ENCODE measurements around the gene RSRC1. TPM values are rescaled to one million over a fixed set of nuclear protein-coding genes. Genes with fewer than 3 reads are reported as not detected.

Gene RSRC1
- total RNA-seq, 1 experiment from 2014 or later, result 37.9 TPM

- Histone ChIP-seq H3K23me2 (ENCODE audit: insufficient read length, low read depth, low read length, poor library complexity, severe bottlenecking) (no peaks in the 10 kb centered on the region), H4K5ac (ENCODE audit: insufficient read length, low read depth, low read length) (no peak overlapping the region), H4K91ac (ENCODE audit: insufficient read length, low read depth, low read length) (no peak overlapping the region), H3K9ac (ENCODE audit: extremely low read depth, insufficient read length, low read length) (no peak overlapping the region), H2BK120ac (ENCODE audit: low read depth, low read length, poor library complexity, severe bottlenecking) (no peak overlapping the region), H3K23ac (ENCODE audit: insufficient read length, low read depth, low read length) (no peak overlapping the region), H2AK5ac (ENCODE audit: insufficient read length, low read length) (no peak overlapping the region), H3K79me1 (ENCODE audit: insufficient read depth, low read depth, low read length, poor library complexity, severe bottlenecking) (no peaks in the 10 kb centered on the region), H3K4me2 (ENCODE audit: insufficient read depth, insufficient read length, low read length) (no peak overlapping the region), H2AFZ (ENCODE audit: low read length) (no peak overlapping the region), H2BK15ac (ENCODE audit: low read depth, low read length) (no peak overlapping the region), H3K27me3 (ENCODE audit: insufficient read depth, low read length) (no peaks in the 10 kb centered on the region), H3K4me1 (ENCODE audit: insufficient read depth, low read length) (no peaks in the 10 kb centered on the region), H4K20me1 (ENCODE audit: control insufficient read depth, insufficient read depth, insufficient read length) (no peaks in the 10 kb centered on the region), H3K9me3 (ENCODE audit: control insufficient read depth, low read depth, low read length) (no peaks in the 10 kb centered on the region), H3K56ac (ENCODE audit: insufficient read length, low read depth, low read length) (no peak overlapping the region), H3T11ph (ENCODE audit: low read length) (no peak overlapping the region), H4K8ac (replicated peaks; ENCODE audit: insufficient read length, low read depth, low read length) (no peak overlapping the region), H2BK5ac (ENCODE audit: insufficient read length, low read length) (no peak overlapping the region), H3K18ac (ENCODE audit: insufficient read length, low read depth, low read length) (no peak overlapping the region), H2BK12ac (ENCODE audit: insufficient read length, low read depth, low read length) (no peak overlapping the region), H2BK20ac (ENCODE audit: low read depth, low read length, poor library complexity, severe bottlenecking) (no peak overlapping the region), H3K79me2 (ENCODE audit: insufficient read depth, low read length) (no peaks in the 10 kb centered on the region), H3K27ac (ENCODE audit: insufficient read length, low read depth, low read length) (no peak overlapping the region), H3K14ac (ENCODE audit: insufficient read depth, low read length) (no peak overlapping the region; the same call in 1 of the 2 replicates), H3K4ac (ENCODE audit: low read depth, low read length) (no peak overlapping the region)
- Mint-ChIP-seq H3K27me3 (ENCODE audit: low read depth) (no peaks in the 10 kb centered on the region), H3K4me1 (no peaks in the 10 kb centered on the region), H3K36me3 (ENCODE audit: insufficient read depth in 1 of 3, low read depth in 3 of 3) (no peaks in the 10 kb centered on the region; a peak in 1 of 7 replicates), H3K27ac (no peak overlapping the region), H3K9me3 (no peaks in the 10 kb centered on the region; a peak in 1 of 5 replicates), H3K4me3 (no peak overlapping the region)
- no peak for TF ChIP-seq CTCF (conservative IDR thresholded peaks at IDR 0.05)
- no peak for DNase-seq
- no CpG with 5 or more reads among the region's 11 CpGs for WGBS (ENCODE audit: extremely low coverage, insufficient read length, low lambda C conversion rate)
Observed at GRCh38 chr3:158360756-158361448, 251.0 kb downstream of the RSRC1 start.
